GM15510 (cell line): ENCODE data around the gene IGFBP3.

Experiments used
- POLR2A ChIP-seq: IDR thresholded peaks from 3 replicates; pipeline ENCODE4 v1.6.1; 2011; ENCODE audit warnings: borderline replicate concordance; ENCODE audit not compliant: insufficient read length; ENCODE audit errors: extremely low read depth

IGFBP3 gene

DNA sequence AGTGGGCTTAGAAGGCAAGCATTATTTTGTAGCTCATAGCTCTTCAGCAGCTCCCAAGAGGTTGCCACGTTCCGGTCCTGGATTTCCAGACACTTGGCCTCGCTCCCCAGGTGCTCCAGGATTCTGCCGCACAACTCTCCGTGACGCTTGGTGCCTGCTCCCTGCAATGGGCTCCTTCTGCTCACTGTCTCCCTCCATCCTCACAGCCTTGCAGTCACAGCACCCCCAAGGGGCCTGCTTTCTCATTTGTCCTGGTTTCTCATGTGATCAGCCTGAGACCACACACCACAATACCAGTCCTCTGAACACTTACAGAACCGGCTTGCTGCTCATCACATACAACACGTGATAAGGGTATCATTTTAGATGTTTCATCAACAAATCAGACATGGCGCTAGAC lies 9.8 kb downstream of the IGFBP3 start:
- no peak for TF ChIP-seq POLR2A

DNA sequence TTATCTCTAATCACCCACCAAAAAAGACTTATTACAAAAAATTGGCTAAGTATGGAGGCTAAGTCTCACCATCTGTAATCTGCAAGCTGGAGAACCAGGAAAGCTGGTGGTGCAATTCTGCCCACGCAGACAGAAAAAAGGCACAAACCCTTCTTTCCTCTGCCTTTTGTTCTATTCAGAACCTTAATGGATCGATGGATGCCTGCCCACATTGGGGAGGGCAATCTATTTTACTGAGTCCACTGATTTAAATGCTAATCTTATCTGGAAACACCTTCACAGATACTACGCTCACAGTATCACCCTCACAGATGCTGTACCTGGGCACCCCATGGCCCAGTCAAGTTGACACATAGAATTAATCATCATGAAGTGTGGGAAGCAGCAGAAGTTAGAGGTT lies 10.2 kb downstream of the IGFBP3 start:
- no peak for TF ChIP-seq POLR2A

DNA sequence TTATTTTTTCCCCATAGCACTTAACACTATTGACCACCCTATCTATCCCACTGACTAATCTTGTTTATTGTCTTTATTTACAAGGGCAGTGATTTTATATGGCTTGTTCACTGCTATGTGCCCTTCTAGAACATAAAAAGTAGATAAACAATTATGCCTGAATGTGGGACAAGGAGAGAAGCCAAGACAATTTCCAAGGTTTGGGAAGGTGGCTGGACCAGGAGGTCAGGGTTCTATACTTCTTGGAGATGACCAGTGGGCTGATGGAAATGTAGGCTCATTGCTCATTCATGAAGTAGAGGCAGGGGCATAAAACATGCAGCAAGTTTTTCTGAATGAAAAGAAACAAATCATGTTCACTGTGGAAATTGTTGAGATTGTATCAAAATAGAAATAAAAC lies 11.5 kb downstream of the IGFBP3 start:
- no peak for TF ChIP-seq POLR2A

DNA sequence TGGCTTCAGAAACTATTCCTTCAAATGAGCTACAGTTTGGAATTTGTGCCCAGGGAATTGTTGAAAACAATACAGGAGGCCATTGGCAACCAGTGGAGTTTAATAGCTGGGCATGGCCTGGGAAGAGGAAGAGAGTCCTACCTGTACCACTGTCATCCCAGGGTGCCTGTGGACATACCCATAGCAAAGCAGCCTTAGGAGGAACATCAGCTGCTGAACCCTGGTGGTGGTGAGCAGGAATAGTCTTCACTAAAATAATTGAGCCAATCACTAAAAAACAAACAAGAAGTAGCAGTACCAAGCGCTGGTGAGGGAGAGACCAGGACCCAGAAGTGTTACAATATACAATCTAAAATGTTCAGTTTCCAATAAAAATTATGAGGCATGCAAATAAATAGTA lies 18.3 kb downstream of the IGFBP3 start:
- TF ChIP-seq POLR2A: no peak

DNA sequence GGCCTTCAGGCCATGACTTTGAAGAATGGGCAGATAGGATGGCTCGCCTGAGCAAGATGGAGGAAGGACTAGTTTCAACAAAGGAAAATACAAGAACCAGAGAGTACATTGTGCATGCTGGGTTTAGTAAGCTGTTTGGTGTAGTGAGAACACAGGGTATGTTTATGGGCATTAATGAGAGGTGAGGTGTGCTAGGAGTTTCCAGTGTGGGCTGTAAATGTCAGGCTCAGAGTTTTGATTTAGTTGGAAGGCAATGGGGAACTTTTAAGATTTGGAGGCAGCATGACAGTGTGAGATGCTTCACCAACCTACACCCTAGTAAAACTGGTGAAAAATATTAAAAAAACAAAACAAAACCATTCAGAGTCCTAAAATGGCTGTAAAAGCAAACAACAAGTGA lies 19.5 kb downstream of the IGFBP3 start:
- no peak for TF ChIP-seq POLR2A

DNA sequence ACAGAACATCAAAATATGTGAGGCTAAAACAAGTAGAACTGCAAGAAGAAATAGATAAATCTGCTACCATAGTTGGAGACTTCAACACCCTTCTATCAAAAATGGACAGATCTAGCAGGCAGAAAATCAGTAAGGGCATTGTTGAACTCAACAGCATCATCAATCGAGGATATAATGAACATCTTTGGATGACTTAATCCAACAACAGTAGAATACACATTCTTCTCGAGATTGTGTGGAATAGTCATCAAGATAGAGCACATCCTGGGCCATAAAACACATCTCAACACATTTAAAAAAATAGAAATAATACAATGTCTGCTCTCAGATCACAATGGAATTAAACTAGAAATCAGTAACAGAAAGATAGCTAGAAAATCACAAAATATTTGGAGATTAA lies 22.9 kb downstream of the IGFBP3 start:
- no peak for TF ChIP-seq POLR2A

DNA sequence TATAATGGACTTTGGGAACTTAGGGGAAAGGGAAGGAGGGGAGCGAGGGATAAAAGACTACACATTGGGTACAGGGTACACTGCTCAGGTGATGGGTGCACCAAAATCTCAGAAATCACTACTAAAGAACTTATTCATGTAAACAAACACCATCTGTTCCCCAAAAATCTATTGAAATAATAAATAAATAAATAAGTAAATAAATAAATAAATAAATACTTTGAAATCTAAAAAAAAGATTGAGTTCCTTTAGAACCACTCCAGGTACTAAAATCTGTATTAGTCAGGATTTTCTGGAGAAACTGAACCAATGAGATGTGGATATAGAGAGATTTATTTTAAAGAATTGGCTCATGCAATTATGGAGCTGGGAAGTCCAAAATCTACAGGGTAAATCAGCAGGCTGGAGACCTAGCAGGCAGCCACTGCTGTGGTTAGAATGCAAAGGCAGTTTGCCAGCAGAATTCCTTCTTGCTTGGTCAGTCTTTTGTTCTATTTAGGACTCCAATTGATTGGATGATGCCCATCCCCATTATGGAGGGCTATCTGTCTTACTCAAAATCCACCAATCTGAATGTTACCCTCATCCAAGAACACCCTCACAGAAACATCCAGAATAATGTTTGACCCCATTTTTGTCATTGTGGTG lies 23.9 kb downstream of the IGFBP3 start:
- TF ChIP-seq POLR2A: no peak

DNA sequence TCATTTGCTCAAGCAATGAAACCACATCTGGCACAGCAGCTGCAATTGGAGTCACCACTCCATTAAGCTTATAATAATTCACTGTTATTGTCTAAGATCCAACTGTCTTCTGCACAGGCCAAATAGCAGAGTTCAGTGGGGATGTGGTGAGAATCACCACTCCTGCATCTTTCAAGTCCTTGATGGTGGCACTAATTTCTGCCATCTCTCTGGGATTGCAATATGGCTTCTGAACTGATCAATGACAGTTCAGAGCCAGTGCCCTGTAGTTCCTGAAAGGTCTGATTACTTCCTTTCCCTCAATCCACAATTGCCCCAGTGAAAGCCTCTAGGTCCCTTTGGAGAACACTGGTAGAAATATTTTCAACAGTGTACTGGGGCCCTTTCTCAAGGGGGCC lies 26.4 kb downstream of the IGFBP3 start:
- no peak for TF ChIP-seq POLR2A

DNA sequence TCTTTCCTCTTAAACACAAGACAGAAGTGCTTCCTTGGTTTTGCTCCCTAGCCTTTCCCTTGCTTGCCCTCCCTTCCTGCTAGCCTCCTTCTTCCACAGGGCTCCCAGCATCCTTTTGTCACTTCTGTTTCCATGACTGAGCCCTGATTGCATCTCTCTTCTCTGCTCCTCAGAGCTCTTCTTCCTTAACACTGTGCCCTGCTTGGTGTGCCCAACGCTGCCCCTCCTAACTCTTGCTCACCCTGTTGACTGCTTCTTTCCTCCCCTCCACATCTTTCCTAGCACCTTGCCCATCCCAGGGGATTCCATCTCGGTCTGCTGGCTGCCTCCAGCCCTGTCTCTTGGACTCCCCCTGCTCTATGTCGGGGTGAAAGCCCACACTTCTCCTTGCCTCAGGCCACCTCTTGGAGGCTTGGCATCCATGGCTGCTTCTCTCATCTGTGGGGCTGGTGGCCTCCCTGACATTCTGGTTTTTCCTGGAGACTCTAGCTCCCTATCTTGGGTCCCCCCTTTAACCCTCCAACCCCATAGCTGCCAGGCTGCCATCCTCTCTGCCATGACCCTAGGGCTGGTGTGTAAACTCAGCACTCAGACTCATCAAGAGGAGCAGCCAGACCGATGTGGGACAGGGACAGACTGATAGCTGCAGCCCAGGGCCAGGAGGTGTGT lies 26.9 kb downstream of the IGFBP3 start:
- no peak for TF ChIP-seq POLR2A

DNA sequence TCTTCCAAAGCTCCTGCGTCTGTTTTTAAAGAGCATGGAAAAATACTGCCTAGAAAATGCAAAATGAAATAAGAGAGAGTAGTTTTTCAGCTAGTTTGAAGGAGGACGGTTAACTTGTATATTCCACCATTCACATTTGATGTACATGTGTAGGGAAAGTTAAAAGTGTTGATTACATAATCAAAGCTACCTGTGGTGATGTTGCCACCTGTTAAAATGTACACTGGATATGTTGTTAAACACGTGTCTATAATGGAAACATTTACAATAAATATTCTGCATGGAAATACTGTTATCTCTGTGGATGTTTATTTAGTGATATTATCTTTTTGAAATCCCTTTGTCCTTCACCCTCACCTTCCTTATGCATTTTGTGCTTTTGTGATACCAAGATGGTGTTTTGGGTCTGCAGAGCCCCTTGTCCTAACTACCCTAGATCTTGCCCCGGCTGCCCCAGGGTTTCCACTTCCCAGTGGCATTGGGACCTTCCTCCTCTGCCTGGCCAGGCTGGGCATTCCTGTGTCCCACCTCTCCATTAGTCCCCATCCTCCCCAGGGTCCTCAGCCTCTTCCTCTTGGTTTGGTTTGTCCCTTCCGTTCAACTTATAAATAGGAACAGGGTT lies 27.6 kb downstream of the IGFBP3 start:
- no peak for TF ChIP-seq POLR2A

DNA sequence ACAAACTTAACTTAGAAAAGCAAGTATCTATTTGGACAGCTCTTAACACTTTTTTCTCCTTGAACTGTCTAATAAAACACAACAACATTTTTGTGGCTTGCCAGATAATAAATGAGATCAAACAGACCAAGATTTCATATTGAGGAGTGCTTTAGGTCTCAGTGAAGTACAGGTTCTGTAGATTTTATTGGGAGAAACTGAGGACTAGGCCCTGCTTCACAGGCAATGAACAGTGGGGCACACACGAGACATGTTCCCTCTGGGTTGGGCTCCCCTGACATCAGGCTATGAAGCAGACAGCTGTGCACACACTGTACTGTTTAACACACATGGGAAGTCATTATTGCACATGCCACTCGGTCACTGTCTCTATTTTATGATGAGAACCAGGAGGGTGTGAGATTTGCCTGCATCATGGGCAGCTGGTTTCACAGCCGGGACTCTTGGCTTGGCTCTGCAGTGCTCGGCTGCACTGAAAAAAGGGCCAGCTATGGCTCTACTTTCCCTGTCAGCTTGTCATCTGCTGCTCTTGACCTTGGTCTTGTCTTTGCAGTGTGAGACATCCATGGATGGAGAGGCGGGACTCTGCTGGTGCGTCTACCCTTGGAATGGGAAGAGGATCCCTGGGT lies 28.6 kb downstream of the IGFBP3 start:
- no peak for TF ChIP-seq POLR2A

DNA sequence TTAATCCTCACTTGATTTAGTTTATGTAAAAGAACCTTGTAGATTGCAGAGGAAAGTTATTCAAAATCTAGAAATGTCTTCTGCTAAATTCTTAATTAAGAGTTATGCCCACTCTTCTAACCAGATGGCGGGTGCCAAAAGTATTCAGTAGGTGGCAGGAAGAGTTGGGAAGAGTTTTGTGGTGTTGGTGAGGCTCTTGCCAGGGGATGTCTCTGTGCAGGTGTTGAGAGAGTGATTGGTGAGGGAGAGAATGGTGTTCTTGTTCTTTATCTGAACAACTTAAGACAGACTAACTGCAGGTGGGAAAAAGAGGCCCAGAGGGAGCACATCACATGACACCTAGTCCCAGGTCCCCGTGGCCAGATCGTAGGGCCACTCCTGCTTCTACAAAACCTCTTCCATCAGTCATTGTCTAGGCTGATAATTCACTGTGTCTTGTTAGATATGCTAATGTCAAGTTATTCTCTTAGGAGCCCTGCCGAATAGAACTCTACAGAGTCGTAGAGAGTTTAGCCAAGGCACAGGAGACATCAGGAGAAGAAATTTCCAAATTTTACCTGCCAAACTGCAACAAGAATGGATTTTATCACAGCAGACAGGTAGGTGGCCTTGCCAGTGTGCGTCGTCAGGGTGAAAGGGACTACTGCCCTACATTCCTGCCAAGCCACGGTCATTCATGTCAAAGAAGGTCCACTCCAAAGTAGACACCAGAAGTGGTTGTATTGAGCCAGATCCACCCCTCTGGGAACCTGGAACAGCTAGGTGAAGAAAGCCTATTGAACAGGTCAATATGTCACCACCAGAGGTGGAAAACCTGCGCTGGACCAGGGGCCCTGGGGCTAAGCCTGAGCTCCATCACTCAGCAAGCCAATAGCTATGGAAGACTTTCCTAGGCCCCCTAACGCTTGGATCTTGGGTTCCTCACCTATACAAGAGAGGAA lies 29.3 kb downstream of the IGFBP3 start:
- TF ChIP-seq POLR2A: no peak

DNA sequence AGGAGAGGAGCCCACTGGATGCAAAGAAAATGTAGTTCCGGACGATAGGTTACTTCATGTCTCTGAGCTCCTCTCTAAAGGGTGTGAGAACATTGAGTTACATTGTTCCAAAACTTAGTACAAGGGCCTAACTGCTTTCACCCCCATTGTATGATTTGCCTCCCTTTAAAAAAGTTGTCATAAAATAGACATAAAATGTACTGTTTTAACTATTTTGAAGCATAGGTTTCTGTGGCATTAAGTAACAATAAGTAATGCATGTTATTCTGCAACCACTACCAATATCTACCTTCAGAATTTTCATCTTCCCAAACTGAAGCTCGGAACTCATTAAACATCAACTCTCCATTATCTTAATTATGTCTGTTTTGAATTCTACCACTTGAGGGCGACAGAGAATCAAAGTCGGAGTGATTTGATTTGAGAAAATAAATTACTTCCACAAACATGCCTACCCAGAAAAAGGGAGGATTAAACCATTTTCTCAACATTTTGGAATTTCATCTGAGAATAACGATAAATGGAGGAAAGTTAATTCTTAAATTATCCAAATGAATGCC lies 30.1 kb downstream of the IGFBP3 start:
- no peak for TF ChIP-seq POLR2A

DNA sequence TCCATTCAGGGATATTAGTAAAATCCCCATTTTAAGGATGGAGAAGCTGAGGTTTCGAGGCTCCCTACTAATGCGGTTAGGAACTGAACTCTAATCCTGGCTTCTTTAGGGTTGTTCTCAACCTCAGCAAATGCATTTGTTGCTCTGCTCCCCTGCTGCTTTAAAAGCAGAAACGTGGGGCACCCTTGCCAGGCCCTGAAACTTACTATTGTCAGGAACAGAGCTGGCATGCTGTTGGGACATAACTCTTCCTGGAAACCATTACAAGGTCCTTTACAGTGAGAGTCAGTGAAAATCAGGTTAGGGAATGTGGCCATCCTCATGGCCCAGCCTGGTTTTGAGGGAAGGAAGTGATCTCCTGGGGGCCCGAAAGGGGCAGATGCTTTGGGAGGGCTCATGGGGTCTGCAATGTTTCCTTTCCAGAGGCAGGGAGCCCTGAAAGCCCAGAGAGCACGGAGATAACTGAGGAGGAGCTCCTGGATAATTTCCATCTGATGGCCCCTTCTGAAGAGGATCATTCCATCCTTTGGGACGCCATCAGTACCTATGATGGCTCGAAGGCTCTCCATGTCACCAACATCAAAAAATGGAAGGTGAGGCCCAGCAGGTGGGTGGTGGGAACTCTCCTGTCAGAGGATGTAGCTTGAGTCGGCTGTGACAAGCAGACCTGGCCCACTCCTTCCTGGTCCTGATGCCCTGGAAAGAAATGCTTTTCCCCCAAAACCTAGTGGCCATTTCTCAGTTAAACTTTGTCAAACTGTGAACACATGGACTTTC lies 30.8 kb downstream of the IGFBP3 start:
- TF ChIP-seq POLR2A: no peak

DNA sequence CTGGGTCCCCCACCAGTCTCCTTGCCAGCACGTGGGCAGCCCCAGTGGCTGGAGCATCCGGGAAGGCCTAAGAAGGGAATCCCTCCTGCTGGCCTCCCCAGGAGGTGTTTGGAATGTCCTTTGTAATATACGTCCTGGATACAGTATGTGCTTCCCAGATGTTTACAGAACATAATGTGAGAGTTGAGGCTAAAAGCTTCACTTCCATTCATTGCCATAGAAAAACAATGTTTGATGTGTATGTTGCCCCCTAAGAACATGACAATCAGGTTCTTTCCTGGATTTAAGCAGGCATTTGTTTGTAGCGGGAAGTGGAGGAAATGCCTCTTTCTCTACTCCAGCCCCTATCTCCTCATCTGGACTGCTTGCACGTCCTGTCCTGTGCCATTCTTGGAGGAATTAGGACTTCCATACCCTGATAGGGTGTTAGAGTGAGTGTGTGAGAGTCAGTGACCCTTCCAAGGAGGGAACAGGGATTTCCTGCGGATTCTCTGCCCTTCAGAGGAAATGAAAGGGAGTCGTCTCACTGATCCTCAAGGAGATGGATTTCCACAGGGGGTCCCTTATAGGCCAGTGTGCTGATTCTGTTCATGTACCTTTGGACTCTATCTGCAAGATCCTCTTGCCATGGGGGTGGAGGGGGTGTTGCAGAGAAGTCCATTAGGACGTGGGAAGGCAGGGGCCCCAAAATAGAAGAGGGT lies 31.6 kb downstream of the IGFBP3 start:
- no peak for TF ChIP-seq POLR2A
